ENCODE measurements around the gene KIRREL3.

GRCh38 chr11:127018683-127019279, 18.2 kb upstream of the KIRREL3 start:
- no peak for TF ChIP-seq CTCF (IDR thresholded peaks at IDR 0.05)
- no peak for TF ChIP-seq POLR2A (IDR thresholded peaks at IDR 0.05)
- TF ChIP-seq POLR2AphosphoS5 (IDR thresholded peaks at IDR 0.05): no peak

Data from prostate gland (tissue), 2 donors.